ENCODE results near the gene STPG3.

GRCh38 chr9:137300567-137301080, 49.5 kb downstream of the STPG3 start:
- TF ChIP-seq CTCF (IDR thresholded peaks at IDR 0.05; ENCODE audit: low read length) (no peak), EZH2phosphoT487 (IDR thresholded peaks at IDR 0.05; ENCODE audit: low read length) (no peak), EZH2 (optimal IDR thresholded peaks at IDR 0.05; ENCODE audit: low read depth, low read length) (no peak)

Measured in MM.1S (cell line).